ENCODE results near the gene MAST3. TPM values are rescaled to one million over a fixed set of nuclear protein-coding genes. Genes with fewer than 3 reads are reported as not detected.
A peak's percentile ranks its signal among the peaks of the same experiment; 100 is the strongest.

The MAST3 gene
- total RNA-seq, 1 experiment from 2014 or later = 4.6 TPM

GRCh38 chr19:18158467-18158866 is 60.9 kb downstream of the MAST3 start:
- no peak for DNase-seq (ENCODE audit: low read depth)

GRCh38 chr19:18159059-18159616 is 61.6 kb downstream of the MAST3 start:
- DNase-seq (ENCODE audit: low read depth) = peak; percentile 41

GRCh38 chr19:18159810-18160209 is 62.2 kb downstream of the MAST3 start:
- DNase-seq (ENCODE audit: low read depth) = no peak

GRCh38 chr19:18160493-18160970 is 63.0 kb downstream of the MAST3 start:
- no peak for DNase-seq (ENCODE audit: low read depth)

- peak; percentile 34 for DNase-seq (ENCODE audit: low read depth)
These were observed 63.5 kb downstream of the MAST3 start for GRCh38 chr19:18160971-18161635.

- no peak for DNase-seq (ENCODE audit: low read depth)
These were observed 64.0 kb downstream of the MAST3 start for GRCh38 chr19:18161636-18162002.

- DNase-seq (ENCODE audit: low read depth) = no peak
These were observed 66.5 kb downstream of the MAST3 start for GRCh38 chr19:18164072-18164471.

- no peak for DNase-seq (ENCODE audit: low read depth)
These were observed 68.4 kb downstream of the MAST3 start for GRCh38 chr19:18165794-18166544.

- no peak for DNase-seq (ENCODE audit: low read depth)
These were observed 69.4 kb downstream of the MAST3 start for GRCh38 chr19:18167011-18167410.

- peak; percentile 42 for DNase-seq (ENCODE audit: low read depth)
These were observed 70.5 kb downstream of the MAST3 start for GRCh38 chr19:18167975-18168645.

- DNase-seq (ENCODE audit: low read depth) = no peak
These were observed 71.2 kb downstream of the MAST3 start for GRCh38 chr19:18168673-18169381.

GRCh38 chr19:18170714-18171255 is 73.2 kb downstream of the MAST3 start:
- no peak for DNase-seq (ENCODE audit: low read depth)

GRCh38 chr19:18171605-18172327 is 74.2 kb downstream of the MAST3 start:
- DNase-seq (ENCODE audit: low read depth) = no peak

- DNase-seq (ENCODE audit: low read depth) = no peak
These were observed 74.9 kb downstream of the MAST3 start for GRCh38 chr19:18172331-18173053.

GRCh38 chr19:18173054-18173571 is 75.5 kb downstream of the MAST3 start:
- no peak for DNase-seq (ENCODE audit: low read depth)

- peak; percentile 69 for DNase-seq (ENCODE audit: low read depth)
These were observed 76.2 kb downstream of the MAST3 start, which contains the start of gene IFI30 for GRCh38 chr19:18173572-18174288. IFI30 (plus strand) TSS chr19:18173813; CDS start chr19:18173842, 29 bp downstream.

GRCh38 chr19:18174983-18175382 is 77.4 kb downstream of the MAST3 start:
- no peak for DNase-seq (ENCODE audit: low read depth)

GRCh38 chr19:18176367-18177310 is 79.1 kb downstream of the MAST3 start:
- no peak for DNase-seq (ENCODE audit: low read depth)

Data from M059J (cell line).